HepG2 (cell line): Measurements from ENCODE around the gene ZNF19. TPM values are rescaled to one million over a fixed set of nuclear protein-coding genes. Genes with fewer than 3 reads are reported as not detected.

Experiments
- ATAC-seq: fragments of 200-7000 bp; cut with Tn5 transposase; 3 replicates; pipeline ENCODE4 v1.9.1; 2020; ENCODE audit warnings: mild to moderate bottlenecking, moderate library complexity
- BruUV-seq: library from RNA; stranded (reverse); fragments of 400-500 nt; replicated peaks from 2 replicates; lab custom pipeline; 2021; lab: Mats Ljungman, UMichigan
- CTCF ChIA-PET: fragments of 300-600 bp; formaldehyde crosslinking; extraction: SDS; loops from one replicate; lab custom pipeline; 2021; ENCODE audit warnings: low total read pairs, inconsistent platforms, low intra/inter-chr PET ratio; lab: Yijun Ruan, JAX
- POLR2A ChIA-PET: fragments of 350-600 bp; sonication (Branson Sonifier 250); formaldehyde crosslinking; loops from one replicate; lab custom pipeline; 2020; ENCODE audit warnings: antibody characterized with exemption, inconsistent platforms; lab: Yijun Ruan, JAX
- DNase-seq: peaks from one replicate; pipeline ENCODE4 v3.0.0-alpha.2; 2015; ENCODE audit warnings: low spot score
- FAIRE-seq: peaks from 3 replicates; lab custom pipeline; 2011; peaks lifted over from hg19 to GRCh38; lab: Jason Lieb, UNC
- H2AFZ ChIP-seq: one replicate; pipeline ENCODE4 v1.6.1; 2011; ENCODE audit warnings: low read length, inconsistent platforms
- H3K27ac ChIP-seq: fragments of 300-600 bp; 3 replicates; pipeline ENCODE4 v1.8.0; 2011; ENCODE audit warnings: mixed run types, mild to moderate bottlenecking, mixed read lengths, low read length, inconsistent platforms; ENCODE audit not compliant: insufficient read depth; ENCODE audit errors: extremely low read length
- H3K27me3 ChIP-seq, 2 experiments: fragments of 200-600 bp in 1 of 2; 2 replicates in 1 of 2; 3 replicates in 1 of 2; pipeline versions ENCODE4 v1.6.0 to v1.8.0; 2011; ENCODE audit warnings: low read length in 2 of 2, mild to moderate bottlenecking in 2 of 2, moderate library complexity in 2 of 2, inconsistent platforms in 1 of 2; ENCODE audit not compliant: insufficient read depth in 2 of 2, control insufficient read depth in 1 of 2
- H3K36me3 ChIP-seq, 2 experiments: fragments of 200-600 bp in 1 of 2; replicated peaks in 1 of 2; 2 replicates in 1 of 2; 3 replicates in 1 of 2; pipeline versions ENCODE4 v1.5.1 to v1.8.0; 2011; ENCODE audit warnings: low read length in 2 of 2, inconsistent platforms in 1 of 2; ENCODE audit not compliant: insufficient read depth in 2 of 2, control insufficient read depth in 1 of 2
- H3K4me1 ChIP-seq: 2 replicates; pipeline ENCODE4 v1.5.1; 2012; ENCODE audit warnings: low read length, inconsistent platforms; ENCODE audit not compliant: insufficient read depth
- H3K4me2 ChIP-seq: 2 replicates; pipeline ENCODE4 v1.6.0; 2011; ENCODE audit warnings: low read depth, low read length, inconsistent platforms
- H3K4me3 ChIP-seq, 3 experiments: fragments of 200-600 bp in 1 of 3; sonication (generic), shearing (Covaris generic) in 1 of 3; replicated peaks in 1 of 3; 2 replicates each; pipeline ENCODE4 v1.5.1; 2011 to 2016; ENCODE audit warnings: low read length in 3 of 3, inconsistent platforms in 2 of 3, low read depth in 2 of 3, mild to moderate bottlenecking in 2 of 3, control low read depth in 1 of 3, mixed read lengths in 1 of 3; ENCODE audit not compliant: insufficient read depth in 1 of 3
- H3K79me2 ChIP-seq: one replicate; pipeline ENCODE4 v1.6.1; 2011; ENCODE audit warnings: low read length, inconsistent platforms; ENCODE audit not compliant: insufficient read depth
- H3K9ac ChIP-seq: 2 replicates; pipeline ENCODE4 v1.6.0; 2011; ENCODE audit warnings: mild to moderate bottlenecking, low read depth, low read length, inconsistent platforms; ENCODE audit not compliant: insufficient read depth
- H3K9me3 ChIP-seq: 2 replicates; pipeline ENCODE4 v1.5.1; 2012; ENCODE audit warnings: mild to moderate bottlenecking, low read length
- H4K20me1 ChIP-seq: 2 replicates; pipeline ENCODE4 v1.6.0; 2011; ENCODE audit warnings: inconsistent platforms, mild to moderate bottlenecking, low read length, moderate library complexity; ENCODE audit not compliant: insufficient read depth
- DBP ChIP-seq: sonication (generic); formaldehyde crosslinking; IDR thresholded peaks from 2 replicates; pipeline ENCODE4 v1.4.0; 2020; ENCODE audit warnings: missing genetic modification reagents; ENCODE audit errors: not compliant biosample characterization
- FLYWCH1 ChIP-seq: sonication (generic); formaldehyde crosslinking; IDR thresholded peaks from 2 replicates; pipeline ENCODE4 v1.8.1; 2023; ENCODE audit warnings: mild to moderate bottlenecking, missing genetic modification reagents
- ISL2 ChIP-seq: sonication (generic); formaldehyde crosslinking; IDR thresholded peaks from 2 replicates; pipeline ENCODE4 v1.5.0; 2020; ENCODE audit warnings: missing genetic modification reagents
- NCOA1 ChIP-seq: sonication (generic); formaldehyde crosslinking; IDR thresholded peaks from 2 replicates; pipeline ENCODE4 v1.9.0; 2021; ENCODE audit warnings: missing genetic modification reagents
- NFE2L1 ChIP-seq: sonication (generic); formaldehyde crosslinking; IDR thresholded peaks from 2 replicates; pipeline ENCODE4 v1.4.0; 2020; ENCODE audit warnings: missing genetic modification reagents, mild to moderate bottlenecking, borderline replicate concordance
- NFKB2 ChIP-seq: sonication (generic); formaldehyde crosslinking; IDR thresholded peaks from 2 replicates; pipeline ENCODE4 v1.4.0; 2020; ENCODE audit warnings: missing genetic modification reagents, borderline replicate concordance
- PAWR ChIP-seq: sonication (generic); formaldehyde crosslinking; IDR thresholded peaks from 2 replicates; pipeline ENCODE4 v1.4.0; 2020; ENCODE audit warnings: missing genetic modification reagents, mild to moderate bottlenecking, borderline replicate concordance
- PBX3 ChIP-seq: sonication (generic); formaldehyde crosslinking; IDR thresholded peaks from 2 replicates; pipeline ENCODE4 v1.8.1; 2023; ENCODE audit warnings: missing genetic modification reagents, inconsistent platforms, borderline replicate concordance
- RXRB ChIP-seq: IDR thresholded peaks from 2 replicates; pipeline ENCODE4 v1.6.1; 2016; ENCODE audit warnings: borderline replicate concordance, missing genetic modification reagents, missing compliant biosample characterization
- SRSF9 ChIP-seq: fragments of 200-400 bp; formaldehyde crosslinking; IDR thresholded peaks from 2 replicates; pipeline ENCODE4 v1.6.1; 2018; ENCODE audit warnings: borderline replicate concordance, mild to moderate bottlenecking, low read depth, low read length; ENCODE audit not compliant: insufficient read depth, poor library complexity, severe bottlenecking
- SRY ChIP-seq: sonication (generic); formaldehyde crosslinking; IDR thresholded peaks from 2 replicates; pipeline ENCODE4 v1.8.0; 2022; ENCODE audit warnings: mild to moderate bottlenecking, missing genetic modification reagents
- TEF ChIP-seq: sonication (generic); formaldehyde crosslinking; IDR thresholded peaks from 2 replicates; pipeline ENCODE4 v1.5.0; 2020; ENCODE audit warnings: missing genetic modification reagents
- THYN1 ChIP-seq: sonication (generic); formaldehyde crosslinking; IDR thresholded peaks from 2 replicates; pipeline ENCODE4 v1.8.1; 2023; ENCODE audit warnings: low read depth, mild to moderate bottlenecking, moderate library complexity, missing genetic modification reagents, borderline replicate concordance
- ZMYM3 ChIP-seq: sonication (generic); formaldehyde crosslinking; IDR thresholded peaks from 2 replicates; pipeline ENCODE4 v1.5.1; 2020; ENCODE audit warnings: mild to moderate bottlenecking, missing genetic modification reagents
- ZNF18 ChIP-seq: sonication (generic); formaldehyde crosslinking; IDR thresholded peaks from 2 replicates; pipeline ENCODE4 v1.8.0; 2022; ENCODE audit warnings: mild to moderate bottlenecking, missing genetic modification reagents; ENCODE audit not compliant: insufficient replicate concordance
- ZNF235 ChIP-seq: sonication (generic); formaldehyde crosslinking; IDR thresholded peaks from 2 replicates; pipeline ENCODE4 v1.8.1; 2023; ENCODE audit warnings: mild to moderate bottlenecking, missing genetic modification reagents, borderline replicate concordance
- ZNF569 ChIP-seq: sonication (generic); formaldehyde crosslinking; IDR thresholded peaks from 2 replicates; pipeline ENCODE4 v1.5.0; 2020; ENCODE audit warnings: mild to moderate bottlenecking, missing genetic modification reagents, moderate library complexity, borderline replicate concordance
- ZNF672 ChIP-seq: sonication (generic); formaldehyde crosslinking; IDR thresholded peaks from 2 replicates; pipeline ENCODE4 v1.8.1; 2022; ENCODE audit warnings: missing genetic modification reagents
- WGBS: methylation state at CpG from one replicate; pipeline ENCODE4 v1.1.6; 2017; ENCODE audit warnings: low lambda C conversion rate; 5-methylcytosine and 5-hydroxymethylcytosine counted together
- in situ Hi-C: cut with HindIII; loops from 2 replicates; pipeline ENCODE4 v1.10.0; 2017; ENCODE audit warnings: low pct_unique_long_range_greater_than_20kb; ENCODE audit not compliant: extremely low pct_ligation_motif_present
- intact Hi-C: fragments of 100-400 bp; cut with micrococcal nuclease; formaldehyde crosslinking; loops from one replicate; pipeline ENCODE4 v1.10.0; 2022; ENCODE audit not compliant: unreplicated experiment
- polyA plus RNA-seq, 8 experiments: library from polyadenylated mRNA; depleted of rRNA in 3 of 8; stranded (reverse) in 7 of 8; unstranded in 1 of 8; fragments of >200 nt; fragmentation: Illumina TruSeq in 4 of 8; extraction: Trizol in 4 of 8; gene quantifications; 2 replicates each; pipeline versions ENCODE4 v1.2.1 to v1.2.3, GENCODE V29; 2011 to 2016; ENCODE audit warnings: low read depth in 4 of 8, missing spikeins in 1 of 8, mixed read lengths in 1 of 8; ENCODE audit not compliant: insufficient read depth in 1 of 8
- total RNA-seq, 5 experiments: library from RNA; depleted of rRNA; stranded (reverse); fragments of >200 nt; fragmentation: Illumina TruSeq; extraction: Trizol; gene quantifications; 2 replicates each; pipeline ENCODE4 v1.2.3, GENCODE V29; 2016; ENCODE audit warnings: low read depth in 1 of 5

Gene ZNF19
- total and polyA plus RNA-seq, 2 of the 13 experiments (the other 11 are each of a cell fraction or from before 2014, with no cell fraction given) = 3.2 to 5.8 TPM

- WGBS = 97% methylated on average over 1 of the region's 1 CpG
- in situ Hi-C loops = no loop called here
- no peaks in the 10 kb centered on the region; a peak in 1 of 5 replicates for H3K27me3 ChIP-seq
- H3K4me3 ChIP-seq = peak overlapping the region; percentile 73 to 90 (median 89)
- peaks cover 21% of the 10 kb centered on the region for H3K79me2 ChIP-seq
- peak overlapping the region; percentile 64 for H3K27ac ChIP-seq
- H4K20me1 ChIP-seq = no peaks in the 10 kb centered on the region
- no peak overlapping the region for H2AFZ ChIP-seq
- ChIA-PET POLR2A (interaction anchor here (1.6 kb wide), 1 partner anchor 150 kb away, joined by 12 read pairs; no protein-coding TSS in a partner anchor), CTCF (no interaction called here)
- peak overlapping the region; percentile 86 for H3K9ac ChIP-seq
- FAIRE-seq (no peak), DNase-seq (no peak), ATAC-seq (no peak)
- H3K36me3 ChIP-seq = peaks cover 0 to 4% of the 10 kb centered on the region in 2 experiments; a peak in 2 of 5 replicates
- no peaks in the 10 kb centered on the region for H3K9me3 ChIP-seq
- BruUV-seq = no TSS peak
- peak overlapping the region; percentile 86 for H3K4me2 ChIP-seq
- intact Hi-C loops = loop anchor here (5.0 kb wide), 1 partner anchor 36 kb away; no protein-coding TSS in a partner anchor
- H3K4me1 ChIP-seq = peaks cover 25% of the 10 kb centered on the region
- no peak for TF ChIP-seq ISL2 (CRISPR knock-in tag)
- no peak for TF ChIP-seq NCOA1 (CRISPR knock-in tag)
- TF ChIP-seq ZMYM3 = no peak
- TF ChIP-seq RXRB = no peak
- no peak for TF ChIP-seq FLYWCH1
- no peak for TF ChIP-seq ZNF235 (CRISPR knock-in tag)
- TF ChIP-seq ZNF672 (CRISPR knock-in tag) = no peak
- TF ChIP-seq ZNF569 (CRISPR knock-in tag) = no peak
- no peak for TF ChIP-seq PAWR
- TF ChIP-seq ZNF18 (CRISPR knock-in tag) = no peak
- no peak for TF ChIP-seq THYN1 (CRISPR knock-in tag)
- TF ChIP-seq NFE2L1 (CRISPR knock-in tag) = no peak
- TF ChIP-seq TEF (CRISPR knock-in tag) = no peak
- no peak for TF ChIP-seq NFKB2 (CRISPR knock-in tag)
- TF ChIP-seq SRSF9 = no peak
- no peak for TF ChIP-seq DBP
- TF ChIP-seq SRY (CRISPR knock-in tag) = no peak
- TF ChIP-seq PBX3 (CRISPR knock-in tag) = no peak
Observed at GRCh38 chr16:71460941-71461340, 28.2 kb downstream of the ZNF19 start.
